HG03095 (cell line): Measurements from ENCODE around the gene GOLGA2.

ENCODE experiments used
- ATAC-seq: cut with Tn5 transposase; IDR thresholded peaks from one replicate; pipeline ENCODE4 v1.9.1; 2021; ENCODE audit warnings: moderate library complexity; ENCODE audit not compliant: unreplicated experiment

Gene GOLGA2

GRCh38 chr9:128257907-128258306 is 17.9 kb downstream of the GOLGA2 start:
- ATAC-seq, result no peak

- ATAC-seq, result no peak
Measured at GRCh38 chr9:128257086-128257825, 18.6 kb downstream of the GOLGA2 start.

- no peak for ATAC-seq
Measured at GRCh38 chr9:128254855-128255759, 20.7 kb downstream of the GOLGA2 start.

- ATAC-seq, result no peak
Measured at GRCh38 chr9:128254362-128254761, 21.4 kb downstream of the GOLGA2 start.

- no peak for ATAC-seq
Measured at GRCh38 chr9:128253991-128254346, 21.8 kb downstream of the GOLGA2 start.

- ATAC-seq, result no peak
Measured at GRCh38 chr9:128253140-128253990, 22.4 kb downstream of the GOLGA2 start.

GRCh38 chr9:128252317-128253139 is 23.3 kb downstream of the GOLGA2 start:
- no peak for ATAC-seq

GRCh38 chr9:128251732-128252100 is 24.1 kb downstream of the GOLGA2 start:
- ATAC-seq, result no peak

- ATAC-seq, result no peak
Measured at GRCh38 chr9:128250839-128251731, 24.7 kb downstream of the GOLGA2 start.

GRCh38 chr9:128249908-128250838 is 25.6 kb downstream of the GOLGA2 start:
- peak; percentile 78 for ATAC-seq

- ATAC-seq, result no peak
Measured at GRCh38 chr9:128249558-128249907, 26.3 kb downstream of the GOLGA2 start.

GRCh38 chr9:128247226-128247803 is 28.5 kb downstream of the GOLGA2 start:
- ATAC-seq, result no peak

- no peak for ATAC-seq
Measured at GRCh38 chr9:128246471-128246870, 29.3 kb downstream of the GOLGA2 start.

GRCh38 chr9:128245421-128246151 is 30.2 kb downstream of the GOLGA2 start:
- no peak for ATAC-seq

- no peak for ATAC-seq
Measured at GRCh38 chr9:128244837-128245231, 31.0 kb downstream of the GOLGA2 start.

- no peak for ATAC-seq
Measured at GRCh38 chr9:128244091-128244836, 31.5 kb downstream of the GOLGA2 start.
